Small intestine (tissue), 7 donors: ENCODE results near the gene BICC1. TPM values are rescaled to one million over a fixed set of nuclear protein-coding genes. Genes with fewer than 3 reads are reported as not detected.

Experiments
- DNase-seq, 2 donors: peaks; one replicate each; pipeline versions ENCODE4 v3.0.0 to v3.0.0-alpha.2; 2013
- FAIRE-seq: peaks from 2 replicates; lab custom pipeline; 2012; peaks lifted over from hg19 to GRCh38; lab: Jason Lieb, UNC
- H3K27ac ChIP-seq, 3 donors: one replicate each; pipeline ENCODE4 v1.5.1; 2013; ENCODE audit warnings: low read length in 2 of 3, mild to moderate bottlenecking in 2 of 3, control low read depth in 1 of 3, inconsistent platforms in 1 of 3, low read depth in 1 of 3, moderate library complexity in 1 of 3
- H3K27me3 ChIP-seq, 3 donors: one replicate each; pipeline ENCODE4 v1.6.1; 2013; ENCODE audit warnings: low read length in 3 of 3, inconsistent platforms in 1 of 3; ENCODE audit not compliant: control insufficient read depth in 3 of 3, insufficient read depth in 3 of 3
- H3K36me3 ChIP-seq, 3 donors: one replicate each; pipeline ENCODE4 v1.6.1; 2013; ENCODE audit warnings: low read length in 3 of 3, inconsistent platforms in 1 of 3, low read depth in 1 of 3, mild to moderate bottlenecking in 1 of 3, moderate library complexity in 1 of 3; ENCODE audit not compliant: control insufficient read depth in 3 of 3, insufficient read depth in 2 of 3
- H3K4me1 ChIP-seq, 3 donors: one replicate each; pipeline ENCODE4 v1.6.1; 2013; ENCODE audit warnings: low read length in 2 of 3, inconsistent platforms in 1 of 3, low read depth in 1 of 3, mild to moderate bottlenecking in 1 of 3, moderate library complexity in 1 of 3; ENCODE audit not compliant: control insufficient read depth in 3 of 3, insufficient read depth in 2 of 3
- H3K4me3 ChIP-seq, 3 donors: one replicate each; pipeline ENCODE4 v1.5.1; 2013; ENCODE audit warnings: low read length in 3 of 3, control low read depth in 1 of 3, inconsistent platforms in 1 of 3, low read depth in 1 of 3, mild to moderate bottlenecking in 1 of 3, moderate library complexity in 1 of 3
- H3K9me3 ChIP-seq, 2 donors: one replicate each; pipeline ENCODE4 v1.6.1; 2013; ENCODE audit warnings: low read depth in 1 of 2, low read length in 1 of 2; ENCODE audit not compliant: control insufficient read depth in 2 of 2, insufficient read depth in 1 of 2
- WGBS, 3 donors: extraction: QIAGEN DNeasy Blood & Tissue Kit; methylation state at CpG; one replicate each; pipeline ENCODE4 v1.1.7; 2013; 5-methylcytosine and 5-hydroxymethylcytosine counted together
- polyA plus RNA-seq, 4 donors: library from polyadenylated mRNA; stranded (reverse) in 3 of 4; unstranded in 1 of 4; fragments of 200-250 nt in 3 of 4; fragments of 120-200 nt in 1 of 4; gene quantifications; one replicate each; pipeline versions ENCODE4 v1.2.1 to v1.2.3, GENCODE V29; 2013
- donor health status: healthy with polysubstance abuse.
- donor health status: control.
- donor health status: control.
- donor health status: Bipolar disorder and iron deficiency.
- donor health status: healthy.

The BICC1 gene
- polyA plus RNA-seq, 4 donors: 0.81 to 4.7 (median 1.3) TPM; not detected in 1

GRCh38 chr10:58767652-58768051 lies 255.0 kb downstream of the BICC1 start:
- H3K4me3 ChIP-seq: no peak overlapping the region
- DNase-seq (no peak), FAIRE-seq (no peak)
- 89 to 93% (median 91%) methylated on average over 4 of the region's 4 CpGs for WGBS, 3 donors
- no peaks in the 10 kb centered on the region for H3K4me1 ChIP-seq
- peaks cover 0 to 9% of the 10 kb centered on the region in 2 donors for H3K9me3 ChIP-seq
- no peaks in the 10 kb centered on the region for H3K27me3 ChIP-seq
- H3K27ac ChIP-seq: no peak overlapping the region
- H3K36me3 ChIP-seq: no peaks in the 10 kb centered on the region

DNA sequence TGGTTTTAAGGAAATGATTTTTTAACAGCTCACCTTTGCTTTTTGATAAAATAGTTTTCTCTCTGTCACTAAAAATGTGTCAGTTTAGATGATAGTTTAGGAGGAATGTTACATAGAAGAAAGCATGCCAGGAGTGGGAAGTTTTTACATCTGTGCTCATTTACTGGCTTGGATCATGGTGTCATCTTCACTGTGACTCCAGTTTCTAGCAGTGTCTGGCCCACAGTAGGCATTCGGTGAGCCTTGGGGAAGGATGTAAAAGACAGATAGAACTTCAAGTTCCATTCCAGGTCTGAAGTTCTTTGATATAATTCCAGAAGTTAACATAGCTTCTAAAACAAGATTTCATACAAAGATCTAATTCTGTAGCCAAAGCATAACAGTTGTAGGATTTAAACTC lies 259.2 kb downstream of the BICC1 start:
- 73 to 88% (median 87%) methylated on average over 1 of the region's 1 CpG for WGBS, 3 donors
- DNase-seq: no peak
- H3K36me3 ChIP-seq: no peaks in the 10 kb centered on the region
- no peak overlapping the region for H3K27ac ChIP-seq
- no peak for FAIRE-seq
- peaks cover 0 to 3% (median 0%) of the 10 kb centered on the region in 3 donors for H3K4me1 ChIP-seq
- peaks cover 0 to 9% of the 10 kb centered on the region in 2 donors for H3K9me3 ChIP-seq
- H3K4me3 ChIP-seq: no peak overlapping the region
- no peaks in the 10 kb centered on the region for H3K27me3 ChIP-seq

GRCh38 chr10:58772758-58773157 lies 260.1 kb downstream of the BICC1 start:
- H3K4me3 ChIP-seq: no peak overlapping the region
- peaks cover 0 to 3% of the 10 kb centered on the region in 2 donors for H3K9me3 ChIP-seq
- H3K27me3 ChIP-seq: no peaks in the 10 kb centered on the region
- no peak for FAIRE-seq
- 76 to 87% (median 84%) methylated on average over 3 of the region's 3 CpGs for WGBS, 3 donors
- DNase-seq: no peak
- H3K4me1 ChIP-seq: peaks cover 0 to 3% (median 0%) of the 10 kb centered on the region in 3 donors
- no peaks in the 10 kb centered on the region for H3K36me3 ChIP-seq
- no peak overlapping the region for H3K27ac ChIP-seq

- WGBS, 3 donors: 82 to 86% (median 83%) methylated on average over 4 of the region's 4 CpGs
- H3K27me3 ChIP-seq: no peaks in the 10 kb centered on the region
- H3K27ac ChIP-seq: no peak overlapping the region
- H3K36me3 ChIP-seq: no peaks in the 10 kb centered on the region
- no peak overlapping the region for H3K4me3 ChIP-seq
- H3K4me1 ChIP-seq: peaks cover 0 to 3% (median 0%) of the 10 kb centered on the region in 3 donors
- FAIRE-seq: no peak
- no peaks in the 10 kb centered on the region for H3K9me3 ChIP-seq
- no peak for DNase-seq
These were observed 260.7 kb downstream of the BICC1 start for GRCh38 chr10:58773341-58773740.

DNA sequence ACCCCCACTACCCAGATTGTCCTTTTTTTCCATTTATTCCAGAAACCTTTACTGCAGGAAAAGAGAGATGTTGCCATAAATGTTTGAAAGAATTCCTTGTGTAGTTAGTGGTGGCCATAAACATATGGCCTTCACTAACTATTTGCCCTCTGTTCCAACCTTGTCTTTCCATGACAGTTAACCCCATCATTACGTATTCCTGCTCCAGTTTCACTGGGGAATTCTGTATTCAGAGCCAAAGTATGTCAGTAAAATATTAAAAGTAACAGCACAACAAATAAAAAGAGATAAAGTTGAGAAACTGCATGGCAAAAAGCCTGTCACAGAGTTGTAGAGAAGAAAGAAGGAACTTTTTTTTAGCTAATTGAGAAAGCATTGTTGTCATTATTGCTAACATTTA lies 261.3 kb downstream of the BICC1 start:
- peaks cover 0 to 3% (median 0%) of the 10 kb centered on the region in 3 donors for H3K4me1 ChIP-seq
- no peak for FAIRE-seq
- no peaks in the 10 kb centered on the region for H3K9me3 ChIP-seq
- WGBS, 3 donors: 65 to 78% (median 69%) methylated on average over 1 of the region's 1 CpG
- no peak overlapping the region for H3K27ac ChIP-seq
- no peak overlapping the region for H3K4me3 ChIP-seq
- no peaks in the 10 kb centered on the region for H3K36me3 ChIP-seq
- H3K27me3 ChIP-seq: no peaks in the 10 kb centered on the region
- DNase-seq: no peak

DNA sequence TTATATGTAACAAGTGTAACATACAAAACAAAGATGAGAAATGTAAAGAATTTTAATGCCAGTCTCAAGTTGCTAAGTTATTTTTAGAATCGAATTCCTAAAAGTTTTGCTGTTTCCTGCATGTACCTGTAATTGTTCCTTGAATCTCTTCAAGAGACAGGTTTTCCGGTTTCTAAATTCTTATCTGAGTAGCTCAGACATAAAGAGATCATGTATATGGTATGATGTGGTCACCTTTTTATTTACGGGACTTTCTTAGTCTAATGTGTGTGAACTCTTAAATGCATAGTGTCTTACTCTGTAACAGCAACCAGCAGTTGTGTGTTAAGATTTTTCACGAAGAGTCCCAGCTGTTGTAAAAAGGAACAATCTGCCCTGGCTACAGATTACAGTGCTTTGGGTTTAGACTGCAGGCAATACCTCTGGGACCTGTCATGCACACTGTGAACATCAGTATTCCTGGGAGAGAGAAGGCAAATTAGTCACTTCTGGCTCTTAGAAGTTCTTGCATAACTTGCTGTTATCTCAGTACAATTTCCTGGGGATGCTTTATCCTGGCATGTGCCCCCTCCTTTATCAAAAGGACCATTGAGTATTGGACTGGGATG lies 263.4 kb downstream of the BICC1 start:
- FAIRE-seq (no peak), DNase-seq (no peak)
- WGBS, 3 donors: 38 to 63% (median 59%) methylated on average over 4 of the region's 4 CpGs

DNA sequence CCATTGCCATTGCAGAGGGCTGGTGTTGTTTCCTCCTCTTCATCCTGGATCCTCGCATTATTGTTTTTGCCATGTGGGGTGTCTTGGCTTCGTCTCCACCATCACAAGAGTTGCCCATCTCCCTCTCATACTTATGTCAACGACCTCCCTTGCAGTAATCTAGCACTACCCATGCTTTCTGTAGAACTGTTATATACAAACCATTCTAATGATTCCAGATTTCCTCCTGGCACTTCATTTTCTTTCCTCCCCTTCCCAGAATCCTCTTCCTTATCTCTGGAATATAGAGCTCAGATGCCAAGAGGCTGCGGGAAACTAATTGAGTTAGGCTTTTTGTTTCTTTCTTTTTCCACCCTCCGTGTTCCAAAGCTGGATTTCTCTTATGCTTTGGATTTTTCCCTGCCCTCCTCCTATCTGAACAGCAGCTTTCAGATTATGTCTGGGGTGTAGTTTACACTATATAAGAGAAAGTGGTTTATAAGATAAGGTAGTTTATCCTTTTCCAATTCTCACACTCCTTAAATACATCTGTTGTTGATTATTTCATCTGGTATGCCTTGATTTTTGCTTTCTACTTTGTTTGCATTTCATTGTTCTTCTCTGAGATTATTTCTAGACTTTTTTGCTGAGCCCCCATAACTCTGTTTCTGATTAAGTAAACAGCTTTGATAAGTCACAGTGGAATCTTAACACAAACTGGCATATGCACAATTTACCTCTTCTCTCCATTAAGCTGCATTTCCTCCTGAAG lies 264.1 kb downstream of the BICC1 start:
- no peaks in the 10 kb centered on the region for H3K36me3 ChIP-seq
- no peaks in the 10 kb centered on the region for H3K27me3 ChIP-seq
- no peak overlapping the region for H3K27ac ChIP-seq
- H3K9me3 ChIP-seq: no peaks in the 10 kb centered on the region
- H3K4me1 ChIP-seq: peaks cover 0 to 3% (median 0%) of the 10 kb centered on the region in 3 donors
- WGBS, 3 donors: 51 to 60% (median 56%) methylated on average over 5 of the region's 5 CpGs
- no peak overlapping the region for H3K4me3 ChIP-seq
- DNase-seq (no peak), FAIRE-seq (no peak)

More for the DNA sequence above, 263.4 kb downstream of the BICC1 start:
- H3K27ac ChIP-seq: no peak overlapping the region
- no peaks in the 10 kb centered on the region for H3K9me3 ChIP-seq
- no peak overlapping the region for H3K4me3 ChIP-seq
- H3K36me3 ChIP-seq: no peaks in the 10 kb centered on the region
- peaks cover 0 to 3% (median 0%) of the 10 kb centered on the region in 3 donors for H3K4me1 ChIP-seq
- H3K27me3 ChIP-seq: no peaks in the 10 kb centered on the region

DNA sequence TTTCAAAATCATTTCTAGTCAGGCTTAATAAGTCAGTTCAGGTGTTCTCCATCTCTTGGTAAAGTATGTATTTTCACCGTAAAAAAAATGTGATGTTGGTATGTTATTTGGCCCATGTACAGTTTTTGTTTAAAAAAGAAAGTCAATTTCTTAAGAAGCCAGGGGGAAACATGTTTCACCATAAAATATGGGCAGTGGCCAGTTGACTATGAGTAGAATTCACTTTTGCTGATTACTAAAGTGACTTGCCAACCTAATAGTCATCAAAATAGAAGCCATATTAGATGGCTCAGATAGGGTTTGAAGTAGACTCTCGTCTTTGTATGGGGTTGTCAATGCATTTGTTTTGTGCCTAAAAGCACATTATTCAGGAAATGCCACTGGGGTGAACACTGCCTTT lies 266.3 kb downstream of the BICC1 start:
- DNase-seq (no peak), FAIRE-seq (no peak)
- Histone ChIP-seq H3K4me3 (no peak overlapping the region), H3K9me3 (no peaks in the 10 kb centered on the region), H3K27ac (no peak overlapping the region), H3K27me3 (no peaks in the 10 kb centered on the region), H3K4me1 (peaks cover 0 to 3% (median 2%) of the 10 kb centered on the region in 3 donors), H3K36me3 (no peaks in the 10 kb centered on the region)
- 79 to 85% (median 82%) methylated on average over 2 of the region's 2 CpGs for WGBS, 3 donors
